VCaP (cell line): ENCODE results near the gene CNDP1.

Experiments used
- H3K27ac ChIP-seq: fragments of 450-650 bp; 2 replicates; pipeline ENCODE4 v1.5.1; 2017
- CTCF ChIP-seq: fragments of 450-650 bp; conservative IDR thresholded peaks from 2 replicates; pipeline ENCODE4 v1.5.1; 2017; ENCODE audit warnings: mild to moderate bottlenecking, moderate library complexity

Gene CNDP1

GRCh38 chr18:74567822-74568221, 33.5 kb downstream of the CNDP1 start:
- no peak for TF ChIP-seq CTCF
- no peak overlapping the region for H3K27ac ChIP-seq

GRCh38 chr18:74569401-74569800, 35.1 kb downstream of the CNDP1 start:
- TF ChIP-seq CTCF, result no peak
- H3K27ac ChIP-seq, result no peak overlapping the region

GRCh38 chr18:74570266-74570665, 36.0 kb downstream of the CNDP1 start:
- H3K27ac ChIP-seq, result no peak overlapping the region
- TF ChIP-seq CTCF, result no peak

DNA sequence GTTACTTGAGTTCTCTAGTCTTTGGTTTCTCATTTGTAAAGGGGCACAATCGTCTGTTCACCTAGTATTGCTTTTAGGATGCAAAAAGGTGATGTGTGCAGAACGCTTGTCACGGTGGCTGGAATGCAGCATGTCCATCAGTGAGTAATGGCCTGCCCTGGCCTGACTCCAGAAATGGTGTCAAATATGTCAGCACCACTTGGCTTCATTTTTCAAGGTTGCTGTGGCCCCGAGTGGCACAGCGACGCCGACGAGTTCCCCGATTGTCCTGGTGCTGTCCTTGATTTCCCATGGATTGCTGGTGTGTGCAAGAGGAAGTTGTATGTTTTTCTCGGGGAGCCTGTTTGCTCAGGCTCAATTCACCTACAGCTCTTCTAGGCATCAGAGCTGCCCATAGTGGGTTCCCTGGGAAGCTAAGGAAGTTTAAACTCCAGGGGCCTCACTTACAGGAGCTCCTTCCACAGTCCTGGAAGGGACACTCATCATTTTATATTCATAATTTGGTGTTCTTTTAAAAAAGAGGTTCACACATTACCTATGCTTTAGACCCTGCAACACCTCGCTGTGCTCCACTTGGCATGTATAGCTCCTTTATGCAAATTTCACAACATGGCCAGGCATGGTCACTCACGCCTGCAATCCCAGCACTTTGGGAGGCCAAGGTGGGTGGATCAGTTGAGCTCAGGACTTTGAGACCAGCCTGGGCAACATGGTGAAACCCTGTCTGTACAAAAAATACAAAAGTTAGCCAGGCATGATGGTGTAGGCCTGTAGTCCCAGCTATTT, 37.8 kb downstream of the CNDP1 start:
- no peak overlapping the region for H3K27ac ChIP-seq
- no peak for TF ChIP-seq CTCF

- TF ChIP-seq CTCF, result no peak
Observed at GRCh38 chr18:74573053-74573452, 38.8 kb downstream of the CNDP1 start.

GRCh38 chr18:74574916-74575315, 40.6 kb downstream of the CNDP1 start:
- H3K27ac ChIP-seq, result no peak overlapping the region
- no peak for TF ChIP-seq CTCF

More at GRCh38 chr18:74573053-74573452, 38.8 kb downstream of the CNDP1 start:
- H3K27ac ChIP-seq, result no peak overlapping the region

- TF ChIP-seq CTCF, result no peak
- H3K27ac ChIP-seq, result no peak overlapping the region
Observed at GRCh38 chr18:74577019-74577418, 42.7 kb downstream of the CNDP1 start.
